ENCODE results near the gene MEGF9.

Gene MEGF9

DNA sequence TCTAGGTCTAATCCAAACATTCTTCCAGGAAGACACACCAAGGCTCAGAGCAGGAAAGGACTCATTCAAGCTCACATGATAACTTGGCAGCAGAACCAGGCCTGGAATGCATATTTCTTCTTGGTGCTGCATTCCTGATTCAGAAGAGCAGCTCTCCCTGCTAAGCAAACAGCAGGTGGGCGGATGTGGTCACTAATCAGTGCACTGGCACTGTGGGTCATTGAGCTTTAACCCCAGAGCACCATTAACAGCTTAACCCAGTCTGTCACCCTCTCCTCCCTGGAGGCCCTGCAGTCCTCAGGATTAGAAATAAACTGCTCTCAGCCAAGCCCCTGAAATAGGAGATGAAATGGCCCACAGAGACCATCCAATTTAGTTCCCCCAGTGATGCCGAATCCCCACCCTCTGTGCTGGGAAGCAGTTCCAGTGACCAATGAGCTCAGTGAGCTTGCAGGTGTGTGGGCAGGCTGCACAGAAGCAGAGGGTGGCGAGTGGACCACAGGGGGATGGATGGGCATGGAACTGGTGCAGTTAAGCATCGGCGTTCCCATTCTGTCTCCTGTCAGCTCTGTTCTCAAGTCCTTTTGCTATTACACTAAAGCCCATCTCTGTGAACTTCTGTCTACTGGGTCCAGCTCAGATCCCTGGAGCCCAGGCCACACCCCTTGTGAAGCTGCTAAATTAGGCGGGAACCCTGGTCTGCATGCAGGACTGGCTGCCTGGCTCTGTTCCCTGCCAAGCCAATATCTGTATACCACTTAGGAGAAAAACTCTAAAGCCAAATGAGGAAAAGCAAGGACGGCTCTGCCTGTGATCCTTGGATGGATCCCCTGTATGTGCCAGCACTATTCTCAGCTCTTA, 16.6 kb upstream of the MEGF9 start:
- peak; percentile 86 for DNase-seq

- no peak for DNase-seq
Measured at GRCh38 chr9:120729791-120730241, 15.5 kb upstream of the MEGF9 start.

- DNase-seq = no peak
Measured at GRCh38 chr9:120726484-120726883, 12.2 kb upstream of the MEGF9 start.

- DNase-seq = no peak
Measured at GRCh38 chr9:120725907-120726306, 11.6 kb upstream of the MEGF9 start.

DNA sequence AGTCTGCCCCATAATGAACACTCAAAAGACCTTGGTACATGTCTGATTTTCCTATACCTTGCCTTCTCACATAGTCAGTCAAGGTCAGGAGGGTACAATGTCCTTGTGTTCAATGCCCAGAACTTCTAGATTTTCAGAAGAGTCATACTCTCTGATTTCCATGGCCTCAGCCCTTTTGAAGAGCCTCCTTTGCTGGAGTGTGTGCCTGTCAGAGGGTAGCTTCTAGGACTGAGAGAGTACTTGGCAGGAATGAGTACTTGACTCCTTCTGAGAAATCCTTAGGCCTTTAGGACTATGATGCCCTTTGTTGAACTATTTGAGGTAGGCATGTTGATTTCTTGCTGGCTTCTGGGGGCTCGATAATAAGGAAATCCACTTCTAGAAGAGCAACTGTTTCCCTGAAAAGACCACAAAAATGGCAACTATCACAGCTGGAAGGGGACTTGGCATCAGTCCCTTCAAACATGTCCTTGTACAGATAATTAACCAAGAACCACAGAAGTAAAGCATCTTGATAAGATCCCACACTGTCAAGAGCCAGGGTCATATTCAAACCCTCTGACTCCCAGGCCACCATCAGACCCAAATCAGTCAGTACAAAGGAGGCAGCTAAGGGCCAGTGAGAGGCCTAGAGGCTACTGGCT, 10.6 kb upstream of the MEGF9 start:
- no peak for DNase-seq

DNA sequence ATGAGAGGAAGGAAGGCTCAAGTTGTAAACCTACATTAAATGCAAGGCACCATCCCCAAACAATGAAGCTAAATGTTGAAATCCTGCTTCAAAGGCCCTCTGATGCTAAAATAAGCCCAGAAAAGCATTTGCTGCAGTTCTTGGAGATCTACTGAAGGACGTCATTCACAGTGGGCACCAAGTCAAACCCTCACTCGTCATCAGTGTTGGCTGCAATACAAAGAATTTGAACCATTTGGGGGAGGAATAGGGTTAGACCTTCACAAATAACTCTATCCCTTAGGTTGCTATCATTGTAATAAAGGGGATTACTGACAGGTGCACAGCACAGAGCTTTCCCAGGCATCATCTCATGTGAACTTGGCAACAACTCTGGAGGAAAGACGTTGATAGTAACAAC, 9.3 kb upstream of the MEGF9 start:
- DNase-seq = no peak

DNA sequence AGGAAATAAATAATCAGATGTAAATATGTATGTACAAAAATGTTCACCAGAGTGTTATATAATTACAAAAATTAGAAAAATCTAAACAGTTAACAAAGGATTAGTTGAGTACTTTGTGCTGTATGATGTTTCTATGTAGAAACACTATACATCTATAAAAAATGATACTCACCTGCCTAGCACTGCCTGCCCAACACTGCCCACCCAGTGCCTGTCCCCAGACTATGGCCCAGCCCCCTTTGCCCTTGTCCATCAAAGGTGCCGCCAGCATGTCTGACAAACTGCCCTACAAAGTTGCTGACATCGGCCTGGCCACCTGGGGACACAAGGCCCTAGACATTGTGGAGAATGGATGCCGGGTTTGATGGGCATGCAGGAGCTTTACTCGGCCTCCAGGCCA, 6.1 kb upstream of the MEGF9 start:
- DNase-seq = no peak

DNA sequence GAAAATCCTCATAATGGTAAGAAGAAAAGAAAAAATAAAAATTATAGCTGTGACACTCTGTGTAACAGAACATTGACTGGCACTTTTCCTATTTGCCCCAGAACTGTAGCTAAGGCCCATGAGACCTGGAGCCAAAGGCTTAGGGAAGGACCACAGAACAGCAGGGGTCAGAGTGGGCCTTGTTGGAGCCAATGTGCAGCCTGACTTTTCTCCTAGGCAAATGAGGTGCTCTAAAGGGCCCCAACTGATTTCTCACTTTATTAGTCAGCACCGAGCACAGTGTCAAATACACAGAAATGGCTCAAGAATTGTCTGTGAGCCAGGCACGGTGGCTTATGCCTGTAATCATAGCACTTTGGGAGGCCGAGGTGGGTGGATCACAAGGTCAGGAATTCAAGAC, 4.0 kb upstream of the MEGF9 start:
- DNase-seq = no peak

DNA sequence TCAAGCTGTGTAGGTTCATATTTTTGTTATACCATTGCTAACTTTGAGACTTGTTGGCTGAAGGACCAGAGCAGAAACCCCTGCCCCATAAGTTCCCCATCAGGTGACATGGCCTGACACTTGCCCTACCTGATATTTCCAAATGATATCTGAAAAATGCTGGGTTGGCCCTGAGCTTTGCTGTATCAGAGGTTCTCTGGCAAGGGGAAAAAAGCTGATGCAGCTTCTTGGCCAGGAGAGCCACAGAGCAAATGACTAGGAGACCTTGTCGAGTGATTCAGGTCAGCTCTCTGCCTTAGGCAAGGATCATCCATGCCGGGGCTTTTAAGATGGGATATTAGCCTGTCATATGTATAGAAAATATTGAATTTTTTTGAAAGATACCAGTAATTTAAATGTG, 2.9 kb upstream of the MEGF9 start:
- no peak for DNase-seq

DNA sequence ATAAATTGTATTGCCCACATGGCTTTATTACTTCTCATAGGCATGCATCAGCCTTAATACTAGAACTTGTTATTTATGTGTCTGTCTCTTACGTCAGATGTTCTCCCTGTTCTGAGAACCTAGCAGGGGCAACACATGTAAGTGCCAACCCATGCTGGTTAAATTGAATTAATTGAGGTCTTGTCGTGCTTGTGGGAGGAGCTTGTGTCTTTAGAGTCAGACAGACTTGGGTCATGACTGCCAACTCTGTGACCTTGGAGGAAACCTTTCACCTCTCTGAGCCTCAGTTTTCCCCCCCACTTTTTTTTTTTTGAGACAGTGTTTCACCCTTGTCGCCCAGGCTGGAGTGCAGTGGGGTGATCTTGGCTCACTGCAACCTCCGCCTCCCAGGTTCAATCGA, 2.2 kb upstream of the MEGF9 start:
- no peak for DNase-seq

GRCh38 chr9:120715389-120715924, 1.2 kb upstream of the MEGF9 start:
- peak; percentile 89 for DNase-seq

DNA sequence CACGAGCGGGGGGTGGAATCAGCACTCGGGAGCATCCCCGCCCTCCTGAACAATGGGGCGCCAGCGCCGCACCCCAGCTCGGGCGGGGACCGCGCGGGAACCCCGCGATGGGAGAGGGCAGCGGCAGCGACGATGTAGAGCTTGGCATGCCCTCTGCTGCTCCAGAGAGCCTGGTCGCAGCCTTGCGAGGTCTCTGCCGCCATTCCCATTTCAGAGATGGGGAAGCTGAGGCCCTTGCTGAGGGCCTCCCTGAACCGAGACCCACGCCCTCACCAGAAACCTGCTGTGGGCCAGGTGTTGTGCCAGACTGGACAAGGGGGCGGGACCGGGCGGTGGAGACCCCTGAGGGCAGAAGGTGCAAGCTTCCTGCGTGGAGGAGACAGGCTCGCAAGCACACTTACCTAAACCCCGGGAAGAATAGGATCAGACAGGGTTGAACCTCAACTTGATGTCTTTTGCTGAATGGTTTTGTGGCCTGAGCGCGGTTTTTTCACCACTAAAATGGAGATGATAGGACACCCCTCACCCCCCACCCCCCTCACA, 647 bp upstream of the MEGF9 start:
- DNase-seq = no peak

DNA sequence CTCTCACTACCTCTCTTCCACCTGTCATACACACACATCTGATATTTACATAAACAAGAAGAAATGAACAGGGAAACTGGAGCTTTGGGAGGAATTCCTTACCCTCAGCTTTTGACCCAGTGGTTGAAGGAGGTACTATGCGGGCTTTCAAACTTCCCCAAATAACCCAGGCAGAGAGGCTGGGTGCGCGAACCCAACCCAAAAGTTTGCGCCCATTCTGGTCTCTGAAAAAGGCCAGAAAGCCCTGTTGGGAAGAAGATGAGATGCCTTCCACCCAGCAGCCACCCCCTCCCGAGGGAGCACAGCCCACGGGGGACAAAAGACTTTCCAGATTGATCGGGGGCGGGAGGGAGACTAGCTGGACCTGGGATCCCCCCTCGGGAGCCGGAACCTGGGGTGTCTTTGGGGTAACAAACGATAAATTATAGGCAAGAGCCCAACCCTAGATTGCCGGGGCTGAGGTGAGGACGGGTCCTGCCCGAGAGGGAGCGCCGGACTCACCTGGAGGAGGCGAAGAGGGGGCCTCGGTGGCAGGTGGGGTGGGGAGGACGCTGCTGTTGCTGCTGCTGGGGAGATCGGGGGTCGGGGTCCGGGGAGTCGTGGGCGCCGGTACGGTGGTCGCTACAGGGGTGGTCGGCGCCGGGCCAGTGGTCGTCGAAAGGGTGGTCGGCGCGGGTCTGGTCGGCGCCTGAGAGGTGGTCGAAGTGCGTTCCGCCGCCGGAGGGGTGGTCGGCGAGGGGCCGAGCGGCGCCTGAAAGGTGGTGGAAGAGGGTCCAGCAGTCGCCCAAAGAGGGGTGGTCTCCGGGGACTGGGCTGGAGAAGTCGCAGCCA, 798 bp downstream of the MEGF9 start:
- DNase-seq = peak; percentile 50

DNA sequence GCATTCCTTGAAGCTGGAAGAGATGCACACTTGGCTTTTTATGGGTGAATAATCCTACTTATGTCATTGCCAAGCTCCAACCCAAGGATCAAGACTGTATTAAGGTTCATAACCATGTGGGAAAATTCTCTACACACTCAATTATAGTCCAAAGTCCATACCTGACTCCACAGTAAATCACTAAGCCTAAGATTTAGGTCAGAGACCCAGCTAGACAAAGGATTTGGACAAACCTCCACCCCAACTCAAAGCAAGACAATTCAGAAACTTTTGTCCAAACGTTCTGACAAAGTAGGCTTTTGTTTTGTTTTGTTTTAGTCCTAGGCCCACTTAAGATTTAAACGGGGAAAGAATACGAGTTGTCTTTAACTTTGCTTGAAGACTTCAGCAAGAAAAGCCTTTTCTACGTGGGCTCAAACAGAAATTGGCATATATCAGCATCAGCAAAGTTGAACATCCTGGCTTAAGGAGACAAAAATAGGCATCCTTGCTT, 1.7 kb downstream of the MEGF9 start:
- DNase-seq = no peak

- DNase-seq = no peak
Measured at GRCh38 chr9:120711841-120712538, 2.3 kb downstream of the MEGF9 start.

DNA sequence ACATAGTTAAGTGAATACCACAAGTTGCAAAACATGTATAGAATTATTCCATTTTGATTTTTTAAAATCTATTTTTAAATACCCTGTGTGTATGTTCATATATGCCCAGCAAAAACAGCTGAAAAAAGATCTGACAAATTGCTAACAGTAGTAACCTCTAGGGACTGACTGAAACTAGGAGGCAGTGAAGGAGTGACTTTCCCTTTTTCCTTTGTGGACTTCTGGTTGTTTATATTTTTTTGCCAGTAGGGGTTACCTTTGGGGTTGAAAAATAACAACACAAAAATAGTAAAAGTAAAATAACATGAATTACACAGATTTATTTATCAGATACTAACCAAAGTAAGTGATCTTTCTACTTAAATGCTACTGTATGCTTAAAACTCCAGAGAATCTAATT, 2.9 kb downstream of the MEGF9 start:
- no peak for DNase-seq

DNA sequence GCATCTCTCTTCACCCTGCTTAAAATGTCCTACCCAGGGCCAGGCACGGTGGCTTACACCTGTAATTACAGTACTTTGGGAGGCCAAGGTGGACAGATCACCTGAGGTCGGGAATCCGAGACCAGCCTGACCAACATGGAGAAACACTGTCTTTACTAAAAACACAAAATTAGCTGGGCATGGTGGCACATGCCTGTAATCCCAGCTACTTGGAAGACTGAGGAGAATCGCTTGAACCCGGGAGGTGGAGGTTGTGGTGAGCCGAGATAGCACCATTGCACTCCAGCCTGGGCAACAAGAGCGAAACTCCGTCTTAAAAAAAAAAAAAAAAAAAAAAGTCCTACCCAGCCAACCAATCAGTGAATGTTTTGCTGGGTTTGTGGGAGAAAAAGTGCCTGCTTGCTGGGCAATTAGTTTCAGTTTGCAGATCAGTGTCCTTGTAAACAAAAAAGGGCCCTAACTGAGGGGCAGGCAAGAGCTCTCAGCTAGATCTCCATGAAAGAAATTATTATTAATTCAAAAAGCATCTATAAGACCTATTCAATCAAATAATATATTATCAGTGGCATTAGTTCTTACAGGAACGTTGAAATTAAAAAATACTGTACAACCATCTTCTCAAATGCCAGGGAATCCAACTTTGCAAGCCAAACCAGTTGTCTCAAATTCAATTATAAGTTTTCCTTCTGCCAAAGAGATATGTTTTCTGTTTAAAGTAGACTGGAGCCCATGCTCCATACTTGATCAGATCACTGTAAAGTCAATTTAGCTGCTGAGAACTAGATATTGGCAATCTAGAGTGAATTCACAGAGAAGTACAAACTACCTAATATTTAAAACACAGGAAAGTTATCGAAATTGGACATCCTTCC, 3.9 kb downstream of the MEGF9 start:
- DNase-seq = no peak

DNA sequence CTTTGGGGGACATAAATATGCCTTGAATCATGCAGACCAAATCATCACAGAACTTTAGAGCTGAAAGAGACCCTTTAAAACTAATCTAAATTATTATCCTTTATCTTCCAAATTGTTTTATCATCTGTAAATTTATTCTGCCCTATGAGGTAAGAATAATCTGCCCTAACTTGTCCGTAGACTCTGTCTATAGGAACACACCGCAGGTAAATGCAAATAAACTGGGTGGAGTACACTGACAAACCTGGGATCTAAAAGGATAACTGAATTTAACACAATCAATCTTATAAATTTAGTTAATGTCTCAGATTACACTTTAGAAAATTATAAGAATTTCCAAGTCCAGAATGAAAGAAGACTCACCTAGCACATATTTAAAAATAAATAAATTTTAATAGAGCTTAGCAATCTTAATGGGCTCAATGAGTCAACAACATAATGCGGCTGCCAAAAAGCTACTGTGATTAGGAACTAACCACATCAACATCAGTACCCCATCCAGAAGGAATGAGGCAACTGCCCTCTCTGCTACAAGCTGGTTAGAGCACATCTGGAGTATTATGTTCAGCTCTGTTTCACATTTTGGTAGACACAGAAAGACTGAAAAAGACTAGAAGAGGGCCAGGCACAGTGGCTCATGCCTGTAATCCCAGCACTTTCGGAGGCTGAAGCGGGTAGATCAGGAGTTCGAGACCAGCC, 5.6 kb downstream of the MEGF9 start:
- DNase-seq = no peak

GRCh38 chr9:120707170-120707569, 7.1 kb downstream of the MEGF9 start:
- no peak for DNase-seq

GRCh38 chr9:120705174-120705573, 9.1 kb downstream of the MEGF9 start:
- DNase-seq = no peak
